GM23248 (cell line): ENCODE measurements around the gene ARNT2.

Experiments
- EZH2 ChIP-seq: fragments of 200-600 bp; sonication (generic); IDR thresholded peaks from 2 replicates; pipeline ENCODE4 v1.6.1; 2018; ENCODE audit warnings: antibody characterized with exemption, mild to moderate bottlenecking; ENCODE audit not compliant: insufficient read depth, poor library complexity, severe bottlenecking
- EZH2phosphoT487 ChIP-seq: fragments of 200-600 bp; sonication (generic); IDR thresholded peaks from 2 replicates; pipeline ENCODE4 v1.6.1; 2018; ENCODE audit warnings: antibody characterized with exemption, moderate library complexity, mild to moderate bottlenecking, low read depth; ENCODE audit not compliant: insufficient read depth

GRCh38 chr15:80585544-80586018, 181.4 kb downstream of the ARNT2 start:
- no peak for TF ChIP-seq EZH2
- no peak for TF ChIP-seq EZH2phosphoT487
